OCI-LY1 (cell line): ENCODE data around the gene C16orf86.

Experiments used
- H2AFZ ChIP-seq: fragments of 200-600 bp; sonication (generic), shearing (Covaris generic); 2 replicates; pipeline ENCODE4 v1.6.0; 2014; ENCODE audit warnings: antibody characterized with exemption, mild to moderate bottlenecking, low read length
- H3F3A ChIP-seq: fragments of 200-600 bp; sonication (generic), shearing (Covaris generic); 2 replicates; pipeline ENCODE4 v1.6.0; 2014; ENCODE audit warnings: mild to moderate bottlenecking, antibody characterized with exemption, low read length, moderate library complexity; ENCODE audit not compliant: insufficient read depth
- H3K27ac ChIP-seq: fragments of 200-600 bp; sonication (generic); 2 replicates; pipeline ENCODE4 v1.5.1; 2014; ENCODE audit warnings: low read length, mixed run types, mild to moderate bottlenecking, low read depth; ENCODE audit not compliant: poor library complexity, severe bottlenecking
- H3K27me3 ChIP-seq: fragments of 200-600 bp; sonication (generic); 2 replicates; pipeline ENCODE4 v1.6.0; 2014; ENCODE audit warnings: antibody characterized with exemption, mild to moderate bottlenecking, low read length, moderate library complexity; ENCODE audit not compliant: insufficient read depth
- H3K36me3 ChIP-seq: fragments of 200-600 bp; sonication (generic); 2 replicates; pipeline ENCODE4 v1.6.1; 2014; ENCODE audit warnings: mild to moderate bottlenecking, antibody characterized with exemption, low read length, moderate library complexity, mixed read lengths; ENCODE audit not compliant: insufficient read depth
- H3K4me1 ChIP-seq: fragments of 200-600 bp; sonication (generic); 2 replicates; pipeline ENCODE4 v1.5.1; 2014; ENCODE audit warnings: mild to moderate bottlenecking, low read length, moderate library complexity; ENCODE audit not compliant: insufficient read depth, severe bottlenecking
- H3K4me2 ChIP-seq: fragments of 200-600 bp; sonication (generic), shearing (Covaris generic); 2 replicates; pipeline ENCODE4 v1.6.1; 2014; ENCODE audit warnings: low read length
- H3K4me3 ChIP-seq: fragments of 200-600 bp; sonication (generic); 2 replicates; pipeline ENCODE4 v1.5.1; 2014; ENCODE audit warnings: low read length, low read depth, mild to moderate bottlenecking, mixed read lengths; ENCODE audit not compliant: poor library complexity, severe bottlenecking
- H3K79me2 ChIP-seq: fragments of 200-600 bp; shearing (Covaris generic); 2 replicates; pipeline ENCODE4 v1.6.1; 2016; ENCODE audit warnings: mixed run types, low read length, mixed read lengths; ENCODE audit not compliant: insufficient read depth
- H3K9ac ChIP-seq: fragments of 200-600 bp; sonication (generic), shearing (Covaris generic); 2 replicates; pipeline ENCODE4 v1.6.1; 2014; ENCODE audit warnings: mild to moderate bottlenecking, low read length, mixed read lengths
- H3K9me2 ChIP-seq: fragments of 200-600 bp; sonication (generic), shearing (Covaris generic); 2 replicates; pipeline ENCODE4 v1.6.1; 2014; ENCODE audit warnings: low read depth, mild to moderate bottlenecking, low read length, mixed read lengths
- H3K9me3 ChIP-seq: fragments of 200-600 bp; shearing (Covaris generic); 2 replicates; pipeline ENCODE4 v1.6.1; 2014; ENCODE audit warnings: low read length, mixed read lengths
- H4K20me1 ChIP-seq: fragments of 200-600 bp; sonication (generic), shearing (Covaris generic); 2 replicates; pipeline ENCODE4 v1.6.0; 2016; ENCODE audit warnings: mild to moderate bottlenecking, low read length; ENCODE audit not compliant: insufficient read depth
- CTCF ChIP-seq: fragments of 200-600 bp; sonication (generic), shearing (Covaris generic); IDR thresholded peaks from 2 replicates; pipeline ENCODE4 v1.5.1; 2017; ENCODE audit warnings: mild to moderate bottlenecking, antibody characterized with exemption, low read length, moderate library complexity, mixed read lengths
- EZH2 ChIP-seq: fragments of 200-600 bp; sonication (generic), shearing (Covaris generic); IDR thresholded peaks from 2 replicates; pipeline ENCODE4 v1.8.0; 2017; ENCODE audit warnings: borderline replicate concordance, mixed run types, mild to moderate bottlenecking, antibody characterized with exemption, low read length, moderate library complexity, mixed read lengths

Gene C16orf86

GRCh38 chr16:67656344-67657016 is 10.1 kb upstream of the C16orf86 start:
- Histone ChIP-seq H3K4me2 (no peak overlapping the region), H3K9me2 (no peaks in the 10 kb centered on the region), H3K9ac (no peak overlapping the region), H4K20me1 (no peaks in the 10 kb centered on the region), H3K4me1 (peaks cover 19% of the 10 kb centered on the region), H3K9me3 (no peaks in the 10 kb centered on the region), H3F3A (no peaks in the 10 kb centered on the region), H3K27ac (no peak overlapping the region), H2AFZ (no peak overlapping the region), H3K27me3 (no peaks in the 10 kb centered on the region), H3K4me3 (no peak overlapping the region), H3K79me2 (no peaks in the 10 kb centered on the region), H3K36me3 (peaks cover 59% of the 10 kb centered on the region)
- TF ChIP-seq EZH2 (no peak), CTCF (no peak)

GRCh38 chr16:67657017-67657608 is 9.5 kb upstream of the C16orf86 start:
- peaks cover 53% of the 10 kb centered on the region; the same call in 1 of the 2 replicates for H3K36me3 ChIP-seq
- no peak overlapping the region for H3K9ac ChIP-seq
- no peaks in the 10 kb centered on the region for H3K27me3 ChIP-seq
- H3K27ac ChIP-seq, result no peak overlapping the region
- H2AFZ ChIP-seq, result no peak overlapping the region
- H3K4me3 ChIP-seq, result no peak overlapping the region
- no peaks in the 10 kb centered on the region for H3K9me3 ChIP-seq
- no peaks in the 10 kb centered on the region for H3K9me2 ChIP-seq
- H4K20me1 ChIP-seq, result no peaks in the 10 kb centered on the region
- H3F3A ChIP-seq, result no peaks in the 10 kb centered on the region
- no peak overlapping the region for H3K4me2 ChIP-seq
- no peak for TF ChIP-seq CTCF
- TF ChIP-seq EZH2, result no peak
- peaks cover 21% of the 10 kb centered on the region for H3K4me1 ChIP-seq
- no peaks in the 10 kb centered on the region for H3K79me2 ChIP-seq

- no peaks in the 10 kb centered on the region for H3F3A ChIP-seq
- no peak overlapping the region; the same call in 1 of the 2 replicates for H3K9ac ChIP-seq
- H3K4me3 ChIP-seq, result no peak overlapping the region
- H3K4me2 ChIP-seq, result no peak overlapping the region
- H3K9me3 ChIP-seq, result no peaks in the 10 kb centered on the region
- H3K27me3 ChIP-seq, result no peaks in the 10 kb centered on the region
- H4K20me1 ChIP-seq, result no peaks in the 10 kb centered on the region
- no peaks in the 10 kb centered on the region for H3K79me2 ChIP-seq
- peaks cover 55% of the 10 kb centered on the region; the same call in 1 of the 2 replicates for H3K36me3 ChIP-seq
- no peak for TF ChIP-seq EZH2
- no peak for TF ChIP-seq CTCF
- peaks cover 21% of the 10 kb centered on the region for H3K4me1 ChIP-seq
- no peak overlapping the region for H2AFZ ChIP-seq
- H3K9me2 ChIP-seq, result no peaks in the 10 kb centered on the region
- H3K27ac ChIP-seq, result no peak overlapping the region
Observed at GRCh38 chr16:67657751-67658518, 8.7 kb upstream of the C16orf86 start.
